A673 (cell line): Measurements from ENCODE around the gene ACOX3. TPM values are rescaled to one million over a fixed set of nuclear protein-coding genes. Genes with fewer than 3 reads are reported as not detected.

Source experiments
- BruUV-seq: library from RNA; stranded (reverse); fragments of 400-500 nt; replicated peaks from 2 replicates; lab custom pipeline; 2021; lab: Mats Ljungman, UMichigan
- CTCF ChIA-PET: fragments of 300-600 bp; sonication (Branson Sonifier 250); formaldehyde crosslinking; loops from one replicate; lab custom pipeline; 2022; ENCODE audit warnings: antibody characterized with exemption; lab: Charles Lee
- POLR2A ChIA-PET: fragments of 300-600 bp; sonication (Branson Sonifier 250); formaldehyde crosslinking; loops from one replicate; lab custom pipeline; 2022; ENCODE audit warnings: antibody characterized with exemption; ENCODE audit not compliant: low non-redundant PET; lab: Charles Lee
- DNase-seq: peaks from one replicate; pipeline ENCODE4 v3.0.0-alpha.2; 2015; ENCODE audit warnings: low spot score
- H3K27ac ChIP-seq: fragments of 200-600 bp; sonication (generic); 2 replicates; pipeline ENCODE4 v1.5.1; 2016; ENCODE audit warnings: mixed run types, low read depth, mild to moderate bottlenecking, mixed read lengths, antibody characterized with exemption, low read length; ENCODE audit not compliant: poor library complexity, severe bottlenecking
- H3K27me3 ChIP-seq: fragments of 200-600 bp; sonication (generic); replicated peaks from 2 replicates; pipeline ENCODE4 v1.6.1; 2017; ENCODE audit warnings: mixed run types, low read depth, mild to moderate bottlenecking, mixed read lengths, antibody characterized with exemption, low read length; ENCODE audit not compliant: insufficient read depth, poor library complexity
- H3K36me3 ChIP-seq: fragments of 200-600 bp; sonication (generic); 2 replicates; pipeline ENCODE4 v1.6.1; 2016; ENCODE audit warnings: mixed run types, mild to moderate bottlenecking, mixed read lengths, antibody characterized with exemption, low read length; ENCODE audit not compliant: insufficient read depth, poor library complexity, severe bottlenecking
- H3K4me1 ChIP-seq: fragments of 200-600 bp; sonication (generic); 2 replicates; pipeline ENCODE4 v1.6.1; 2017; ENCODE audit warnings: mixed run types, mild to moderate bottlenecking, mixed read lengths, antibody characterized with exemption, low read length; ENCODE audit not compliant: insufficient read depth, poor library complexity, severe bottlenecking
- H3K4me3 ChIP-seq: fragments of 200-600 bp; sonication (generic); 2 replicates; pipeline ENCODE4 v1.5.1; 2016; ENCODE audit warnings: low read depth, mixed run types, mild to moderate bottlenecking, mixed read lengths, low read length; ENCODE audit not compliant: poor library complexity, severe bottlenecking
- H3K9me3 ChIP-seq: fragments of 200-600 bp; sonication (generic); 2 replicates; pipeline ENCODE4 v1.6.1; 2016; ENCODE audit warnings: mixed run types, low read depth, mild to moderate bottlenecking, mixed read lengths, antibody characterized with exemption, low read length; ENCODE audit not compliant: poor library complexity, severe bottlenecking
- CTCF ChIP-seq: fragments of 300-800, 200-600 bp; sonication (generic); conservative IDR thresholded peaks from 2 replicates; pipeline ENCODE4 v1.5.1; 2017; ENCODE audit warnings: low read depth, mild to moderate bottlenecking, antibody characterized with exemption, low read length, moderate library complexity, mixed read lengths
- EZH2 ChIP-seq: fragments of 200-600 bp; sonication (generic); IDR thresholded peaks from 2 replicates; pipeline ENCODE4 v1.6.1; 2017; ENCODE audit warnings: borderline replicate concordance, low read depth, mild to moderate bottlenecking, mixed read lengths, antibody characterized with exemption, low read length; ENCODE audit not compliant: poor library complexity, severe bottlenecking
- intact Hi-C: fragments of 100-400 bp; cut with micrococcal nuclease; formaldehyde crosslinking; loops from one replicate; pipeline ENCODE4 v1.10.0; 2022; ENCODE audit not compliant: unreplicated experiment
- total RNA-seq: library from RNA; stranded (reverse); gene quantifications from 2 replicates; pipeline ENCODE4 v1.2.3, GENCODE V29; 2021

ACOX3 gene
- total RNA-seq, 1 experiment from 2014 or later: 14.3 TPM

- no peak for TF ChIP-seq EZH2
- TF ChIP-seq CTCF: no peak
- ChIA-PET CTCF (no interaction called here), POLR2A (no interaction called here)
- peaks cover 8% of the 10 kb centered on the region for H3K36me3 ChIP-seq
- no TSS peak for BruUV-seq
- no peak for DNase-seq
- H3K27me3 ChIP-seq: no peaks in the 10 kb centered on the region
- intact Hi-C loops: no loop called here
- no peak overlapping the region for H3K4me3 ChIP-seq
- H3K4me1 ChIP-seq: no peaks in the 10 kb centered on the region
- no peaks in the 10 kb centered on the region for H3K9me3 ChIP-seq
- H3K27ac ChIP-seq: no peak overlapping the region
These were observed 28.2 kb downstream of the ACOX3 start for GRCh38 chr4:8412288-8412687.

GRCh38 chr4:8411351-8412180 is 29.0 kb downstream of the ACOX3 start:
- POLR2A ChIA-PET: no interaction called here
- TF ChIP-seq EZH2 (no peak), CTCF (no peak)
- BruUV-seq: no TSS peak

GRCh38 chr4:8410641-8411271 is 29.8 kb downstream of the ACOX3 start:
- BruUV-seq: no TSS peak
- H3K36me3 ChIP-seq: peaks cover 8% of the 10 kb centered on the region
- peak; percentile 78 for DNase-seq
- H3K27ac ChIP-seq: no peak overlapping the region
- no peaks in the 10 kb centered on the region for H3K4me1 ChIP-seq
- ChIA-PET CTCF (interaction anchor here (0.6 to 1.4 kb wide), 5 partner anchors 18 to 234 kb away, joined by 4 to 7 read pairs (median 5); no protein-coding TSS in a partner anchor), POLR2A (no interaction called here)
- H3K9me3 ChIP-seq: no peaks in the 10 kb centered on the region
- no peak for TF ChIP-seq EZH2
- peak; percentile 61 for TF ChIP-seq CTCF
- no peak overlapping the region for H3K4me3 ChIP-seq
- no peaks in the 10 kb centered on the region for H3K27me3 ChIP-seq
- intact Hi-C loops: no loop called here

More at GRCh38 chr4:8411351-8412180, 29.0 kb downstream of the ACOX3 start:
- Histone ChIP-seq H3K36me3 (peaks cover 8% of the 10 kb centered on the region), H3K27me3 (no peaks in the 10 kb centered on the region), H3K4me3 (no peak overlapping the region), H3K27ac (no peak overlapping the region), H3K4me1 (no peaks in the 10 kb centered on the region), H3K9me3 (no peaks in the 10 kb centered on the region)
- CTCF ChIA-PET: interaction anchor here (0.6 to 1.4 kb wide), 3 partner anchors 168 to 235 kb away, joined by 5 to 7 read pairs (median 7); no protein-coding TSS in a partner anchor
- DNase-seq: no peak
- intact Hi-C loops: no loop called here
